GM19455 (cell line): Measurements from ENCODE around the gene DENND1A.

Source experiments
- ATAC-seq: cut with Tn5 transposase; IDR thresholded peaks from one replicate; pipeline ENCODE4 v1.9.1; 2021; ENCODE audit not compliant: unreplicated experiment

Gene DENND1A

DNA sequence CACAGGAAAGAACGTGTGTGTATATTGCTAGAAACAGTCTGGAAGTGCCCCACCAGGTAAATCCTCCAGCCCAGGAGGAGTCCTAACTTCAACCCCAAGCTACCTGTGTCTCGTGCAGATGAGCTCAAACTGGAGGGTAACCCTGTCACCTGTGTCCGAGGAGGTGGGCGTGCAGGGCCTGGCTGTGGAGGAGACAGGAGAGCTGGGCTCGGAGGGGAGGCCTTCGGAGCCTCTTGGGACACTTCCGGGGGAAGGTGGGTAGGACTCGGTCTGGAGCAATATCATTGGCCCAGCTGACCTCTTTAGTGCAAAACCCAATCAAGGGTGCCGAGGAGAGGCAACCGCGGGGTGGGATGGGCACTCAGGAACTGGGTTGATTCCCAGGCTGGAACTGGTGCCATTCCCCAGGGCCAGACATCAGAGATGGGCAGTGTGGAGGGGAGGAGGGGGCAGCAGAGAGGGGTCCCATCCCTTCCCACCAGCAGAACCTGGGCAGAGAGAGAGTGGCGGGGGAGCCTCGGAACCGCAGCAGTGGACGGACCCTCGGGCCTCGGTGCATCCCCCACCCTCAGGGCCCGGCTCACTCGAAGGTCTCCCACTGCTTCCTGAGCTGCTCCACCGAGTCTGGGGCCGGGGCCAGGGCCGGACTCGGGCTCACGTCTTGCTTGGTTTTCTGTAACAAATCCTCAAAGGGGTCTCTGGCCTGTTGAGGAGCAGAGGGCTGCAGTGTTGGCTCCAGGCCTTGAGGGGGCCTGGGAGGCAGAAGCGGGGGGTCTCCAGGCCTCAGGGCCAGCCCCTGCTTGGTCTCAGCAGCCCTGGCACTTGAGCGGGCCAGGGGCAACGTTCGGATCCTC lies 548.8 kb downstream of the DENND1A start:
- ATAC-seq = no peak

DNA sequence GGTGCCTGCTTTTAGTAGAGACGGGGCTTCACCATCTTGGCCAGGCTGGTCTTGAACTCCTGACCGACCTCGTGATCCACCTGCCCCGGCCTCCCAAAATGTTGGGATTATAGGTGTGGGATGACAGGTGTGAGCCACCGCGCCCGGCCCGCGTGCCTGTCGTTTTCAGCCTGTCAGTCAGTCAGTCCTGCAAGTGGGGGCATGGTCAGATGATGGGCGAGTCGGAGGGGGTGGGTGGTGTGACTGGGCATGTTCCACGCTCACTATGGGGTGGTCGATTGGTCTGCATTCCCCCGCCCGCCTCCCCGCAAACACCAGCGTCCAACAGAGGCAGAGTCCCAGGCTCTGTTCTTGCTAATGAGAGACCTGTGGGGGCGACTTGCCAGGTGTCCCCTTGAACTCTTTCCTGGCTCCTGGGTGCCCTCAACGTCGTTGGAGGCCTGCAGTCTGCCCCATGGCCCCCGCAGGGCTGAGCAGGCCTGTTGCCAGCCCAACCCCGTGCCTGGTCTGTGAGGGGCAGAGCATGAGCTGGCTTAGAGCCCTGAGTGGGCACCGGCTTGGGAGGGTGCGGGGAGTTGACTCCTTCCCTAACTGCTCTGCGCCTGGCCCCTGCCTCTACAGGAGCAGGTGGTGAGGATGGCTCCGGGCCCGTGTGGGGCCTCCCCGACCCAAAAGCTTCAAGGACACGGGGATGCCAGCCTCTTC lies 550.8 kb downstream of the DENND1A start:
- ATAC-seq = no peak

DNA sequence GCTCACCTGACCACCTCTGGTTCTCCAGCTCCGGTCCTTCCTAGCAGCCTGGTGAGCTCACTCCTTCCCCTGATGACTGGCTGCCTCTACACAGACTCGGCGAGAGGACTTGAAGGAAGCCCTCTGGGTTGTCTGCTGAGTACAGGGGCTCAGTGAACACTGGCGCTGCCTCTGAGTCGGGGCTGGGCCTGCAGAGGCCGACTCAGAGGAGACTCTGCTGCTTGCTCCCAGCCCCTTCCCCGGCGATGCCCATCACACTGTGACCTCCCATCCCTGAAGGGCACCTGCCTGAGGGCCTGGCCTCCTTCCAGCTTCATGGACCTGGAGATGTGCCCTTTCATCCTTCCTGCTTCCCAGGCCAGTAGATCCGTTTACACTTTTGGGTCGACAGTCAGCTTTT lies 551.9 kb downstream of the DENND1A start:
- no peak for ATAC-seq

DNA sequence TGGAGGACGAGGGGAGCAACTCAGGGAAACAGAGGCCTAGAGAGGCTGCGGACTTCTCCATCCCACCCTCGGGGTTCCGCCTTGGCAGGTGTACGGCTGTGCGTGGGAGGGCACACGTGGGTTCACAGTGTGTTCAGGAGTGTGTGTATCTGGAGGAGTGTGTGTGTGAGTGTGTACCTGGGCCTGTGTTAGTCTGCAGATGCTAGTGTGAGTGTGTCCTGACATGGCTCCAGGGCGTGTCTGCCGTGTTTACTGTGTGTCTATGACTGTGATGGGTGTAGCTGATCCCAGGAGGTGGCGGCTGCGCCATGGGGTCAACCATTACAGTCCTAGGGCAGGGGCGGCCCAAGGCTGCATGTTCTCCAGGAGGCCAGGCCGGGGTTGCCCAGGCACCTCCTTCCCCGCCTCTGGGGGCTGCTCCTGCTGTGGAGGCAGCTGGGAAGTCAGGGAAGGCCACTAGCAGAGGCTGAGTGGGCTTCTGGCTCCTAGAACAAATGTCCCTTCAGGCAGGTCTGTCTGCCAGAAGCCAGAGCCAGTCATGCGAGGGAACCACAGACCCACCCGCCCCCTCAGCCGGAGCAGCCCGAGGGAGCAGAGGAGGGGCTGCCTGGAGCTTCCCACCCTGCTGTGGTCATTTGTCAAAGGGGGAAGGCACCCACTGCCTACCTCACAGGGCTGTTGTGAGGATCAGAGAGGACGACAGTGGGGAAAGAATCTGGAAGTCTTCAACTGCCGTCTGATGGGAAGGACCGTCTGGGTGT lies 552.5 kb downstream of the DENND1A start:
- ATAC-seq = no peak

DNA sequence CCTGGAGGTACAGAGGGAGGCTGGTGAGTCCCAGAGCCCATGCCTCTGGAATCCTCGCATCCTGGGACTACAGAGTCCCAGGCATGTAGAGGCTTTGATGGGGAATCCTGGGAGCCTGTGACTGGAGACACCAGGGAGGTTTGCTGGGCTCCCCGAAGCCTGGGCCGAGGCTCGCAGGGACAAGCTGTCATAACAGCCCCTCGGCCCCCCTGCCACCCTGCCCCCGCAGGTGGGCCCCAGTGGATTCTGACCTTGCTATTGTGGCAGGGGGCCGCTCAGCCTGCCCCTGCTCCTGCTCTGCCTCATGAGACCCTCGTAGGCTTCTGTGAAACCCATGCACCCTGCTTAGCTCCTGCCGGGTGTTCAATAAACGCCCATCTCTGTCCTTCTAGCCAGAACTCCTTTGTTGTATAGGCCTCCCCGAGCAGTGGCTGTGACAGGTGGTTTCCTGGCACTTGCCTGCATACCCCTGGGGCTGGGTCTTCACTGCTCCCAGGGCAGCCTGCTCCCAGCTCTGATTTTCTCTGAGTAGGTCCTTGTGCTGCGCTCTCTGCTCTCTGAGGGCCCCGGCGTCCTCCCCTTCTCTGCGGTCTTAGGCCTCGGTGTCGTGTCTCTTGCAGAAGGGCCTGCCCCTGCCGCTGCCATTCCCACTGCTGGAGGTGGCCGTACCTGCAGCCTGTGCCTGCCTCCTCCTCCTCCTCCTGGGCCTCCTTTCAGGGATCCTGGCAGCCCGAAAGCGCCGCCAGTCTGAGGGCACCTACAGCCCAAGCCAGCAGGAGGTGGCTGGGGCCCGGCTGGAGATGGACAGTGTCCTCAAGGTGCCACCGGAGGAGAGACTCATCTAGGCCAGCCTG lies 553.5 kb downstream of the DENND1A start:
- ATAC-seq = no peak

DNA sequence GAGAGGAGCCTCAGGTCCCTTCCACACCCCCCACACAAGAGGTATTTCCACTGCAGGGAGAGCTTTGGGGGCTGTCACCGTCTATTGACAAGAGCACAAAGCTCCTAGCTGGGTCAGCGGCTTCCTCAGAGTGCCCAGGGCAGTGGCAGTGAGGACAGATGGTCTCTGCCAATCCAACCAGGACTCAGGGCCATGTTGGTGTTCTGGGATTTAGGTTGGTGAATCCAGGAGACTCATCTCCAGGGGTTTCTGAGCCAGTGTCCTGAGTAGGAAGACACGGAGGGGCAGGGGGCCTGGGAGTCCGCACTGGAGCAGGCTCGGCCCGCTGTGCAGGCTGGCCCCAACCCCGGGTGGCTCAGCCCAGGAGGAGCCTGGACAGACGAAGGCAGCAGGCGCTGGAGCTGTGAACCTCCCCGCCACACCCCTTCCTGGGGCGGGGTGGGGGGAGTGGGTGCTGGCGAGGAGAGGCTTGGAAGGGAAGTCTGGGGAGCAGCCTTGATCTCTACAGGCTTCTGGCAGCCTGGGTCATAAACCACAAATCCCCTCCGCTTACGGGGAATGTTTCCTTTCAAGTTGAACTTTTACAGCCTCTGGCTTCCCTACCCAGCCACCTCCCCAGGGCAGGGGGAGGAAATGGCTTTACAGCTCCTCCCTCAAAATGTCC lies 554.3 kb downstream of the DENND1A start:
- ATAC-seq = no peak

DNA sequence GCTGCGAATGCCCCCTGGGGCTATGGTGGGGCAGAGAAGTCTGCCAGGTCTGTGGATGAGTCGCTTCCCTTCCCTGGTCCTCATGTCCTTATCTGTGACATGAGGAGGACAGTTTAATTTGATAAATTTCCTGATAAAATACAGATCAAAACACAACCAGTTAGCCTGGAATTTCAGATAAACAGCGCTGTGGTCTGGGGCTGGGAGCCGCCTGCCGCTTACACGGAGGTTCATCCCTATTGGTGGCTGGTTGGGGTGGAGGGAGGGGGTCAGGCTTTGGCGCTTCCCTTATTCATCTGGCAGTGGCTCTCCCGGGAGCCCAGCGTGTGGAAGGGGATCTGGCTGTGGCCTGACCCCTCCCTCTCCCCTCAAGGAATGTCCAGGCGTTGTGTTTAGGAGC lies 556.0 kb downstream of the DENND1A start:
- ATAC-seq = no peak

DNA sequence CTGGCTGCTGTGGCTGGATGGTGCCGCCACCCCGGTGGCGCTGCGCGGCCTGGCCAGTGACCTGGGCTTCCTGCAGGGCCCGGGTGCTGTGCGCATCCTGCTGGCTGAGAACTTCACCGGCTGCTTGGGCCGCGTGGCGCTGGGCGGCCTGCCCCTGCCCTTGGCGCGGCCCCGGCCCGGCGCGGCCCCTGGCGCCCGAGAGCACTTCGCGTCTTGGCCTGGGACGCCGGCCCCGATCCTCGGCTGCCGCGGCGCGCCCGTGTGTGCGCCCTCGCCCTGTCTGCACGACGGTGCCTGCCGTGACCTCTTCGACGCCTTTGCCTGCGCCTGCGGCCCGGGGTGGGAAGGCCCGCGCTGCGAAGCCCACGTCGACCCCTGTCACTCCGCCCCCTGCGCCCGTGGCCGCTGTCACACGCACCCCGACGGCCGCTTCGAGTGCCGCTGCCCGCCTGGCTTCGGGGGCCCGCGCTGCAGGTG lies 556.4 kb downstream of the DENND1A start:
- no peak for ATAC-seq

DNA sequence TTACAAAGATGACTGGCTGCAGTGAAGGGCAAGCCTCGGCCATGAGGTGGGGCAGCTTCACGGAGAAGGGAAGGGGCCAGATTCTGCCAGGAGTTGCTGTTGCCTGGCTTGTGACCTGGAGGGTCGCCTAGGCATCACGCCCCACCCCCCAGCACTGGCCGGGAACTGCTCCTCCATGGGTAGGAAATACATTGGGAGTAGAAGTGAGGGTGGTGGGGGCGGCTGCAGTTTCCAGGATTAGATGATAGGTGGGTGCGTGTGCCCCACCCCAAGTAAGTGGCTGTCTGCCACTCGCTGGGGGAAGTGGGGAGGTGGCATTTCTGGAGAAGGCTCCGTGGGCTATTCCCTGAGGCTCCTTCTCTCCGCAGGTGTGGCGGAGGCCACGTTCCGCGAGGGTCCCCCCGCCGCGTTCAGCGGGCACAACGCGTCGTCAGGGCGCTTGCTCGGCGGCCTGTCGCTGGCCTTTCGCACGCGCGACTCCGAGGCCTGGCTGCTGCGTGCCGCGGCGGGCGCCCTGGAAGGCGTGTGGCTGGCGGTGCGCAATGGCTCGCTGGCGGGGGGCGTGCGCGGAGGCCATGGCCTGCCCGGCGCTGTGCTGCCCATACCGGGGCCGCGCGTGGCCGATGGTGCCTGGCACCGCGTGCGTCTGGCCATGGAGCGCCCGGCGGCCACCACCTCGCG lies 557.0 kb downstream of the DENND1A start:
- ATAC-seq = no peak

DNA sequence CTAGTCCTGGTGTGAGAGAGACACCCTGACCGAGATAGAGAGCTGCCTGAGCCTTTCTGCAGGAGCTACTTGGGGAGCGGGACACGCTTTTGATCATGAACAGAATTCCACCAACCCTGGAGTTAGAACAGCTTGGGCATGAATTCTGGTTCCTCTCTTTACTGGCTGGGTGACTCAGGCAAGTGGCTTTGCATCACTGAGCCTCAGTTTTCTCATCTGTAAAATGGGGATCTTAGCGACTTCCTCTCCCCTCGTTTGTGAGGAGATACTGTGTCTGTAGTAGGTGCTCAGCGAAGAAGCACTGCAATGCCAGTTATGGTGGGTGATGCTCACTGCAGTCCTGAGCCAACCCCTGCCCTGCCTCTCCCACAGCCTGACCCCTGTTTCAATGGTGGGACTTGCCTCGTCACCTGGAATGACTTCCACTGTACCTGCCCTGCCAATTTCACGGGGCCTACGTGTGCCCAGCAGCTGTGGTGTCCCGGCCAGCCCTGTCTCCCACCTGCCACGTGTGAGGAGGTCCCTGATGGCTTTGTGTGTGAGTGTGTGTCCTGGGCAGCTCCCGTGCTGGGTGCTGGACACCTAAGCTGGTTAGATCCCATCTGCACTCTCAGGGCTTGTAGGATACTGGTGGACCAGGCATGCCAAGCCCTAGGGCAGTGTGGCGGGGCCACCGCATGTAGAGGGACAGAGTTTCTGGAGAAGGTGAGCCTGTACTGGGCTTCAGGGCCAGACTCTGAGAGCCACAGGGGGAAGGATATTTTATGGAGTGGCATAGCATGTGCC lies 557.9 kb downstream of the DENND1A start:
- no peak for ATAC-seq

DNA sequence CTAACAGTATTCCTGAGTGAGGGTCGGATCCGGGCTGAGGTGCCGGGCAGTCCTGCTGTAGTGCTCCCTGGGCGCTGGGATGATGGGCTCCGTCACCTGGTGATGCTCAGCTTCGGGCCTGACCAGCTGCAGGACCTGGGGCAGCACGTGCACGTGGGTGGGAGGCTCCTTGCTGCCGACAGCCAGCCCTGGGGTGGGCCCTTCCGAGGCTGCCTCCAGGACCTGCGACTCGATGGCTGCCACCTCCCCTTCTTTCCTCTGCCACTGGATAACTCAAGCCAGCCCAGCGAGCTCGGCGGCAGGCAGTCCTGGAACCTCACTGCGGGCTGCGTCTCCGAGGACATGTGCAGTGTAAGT lies 558.7 kb downstream of the DENND1A start:
- no peak for ATAC-seq

DNA sequence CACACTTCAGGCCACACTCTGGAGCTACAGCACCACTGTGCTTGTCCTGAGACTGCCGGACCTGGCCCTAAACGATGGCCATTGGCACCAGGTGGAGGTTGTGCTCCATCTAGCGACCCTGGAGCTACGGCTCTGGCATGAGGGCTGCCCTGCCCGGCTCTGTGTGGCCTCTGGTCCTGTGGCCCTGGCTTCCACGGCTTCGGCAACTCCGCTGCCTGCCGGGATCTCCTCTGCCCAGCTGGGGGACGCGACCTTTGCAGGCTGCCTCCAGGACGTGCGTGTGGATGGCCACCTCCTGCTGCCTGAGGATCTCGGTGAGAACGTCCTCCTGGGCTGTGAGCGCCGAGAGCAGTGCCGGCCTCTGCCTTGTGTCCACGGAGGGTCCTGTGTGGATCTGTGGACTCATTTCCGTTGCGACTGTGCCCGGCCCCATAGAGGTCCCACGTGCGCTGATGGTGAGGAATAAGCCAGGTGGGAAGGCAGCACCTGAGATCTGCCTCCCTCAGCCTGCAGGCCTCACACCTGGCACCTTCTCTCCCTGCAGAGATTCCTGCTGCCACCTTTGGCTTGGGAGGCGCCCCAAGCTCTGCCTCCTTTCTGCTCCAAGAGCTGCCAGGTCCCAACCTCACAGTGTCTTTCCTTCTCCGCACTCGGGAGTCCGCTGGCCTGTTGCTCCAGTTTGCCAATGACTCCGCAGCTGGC lies 559.2 kb downstream of the DENND1A start:
- no peak for ATAC-seq

DNA sequence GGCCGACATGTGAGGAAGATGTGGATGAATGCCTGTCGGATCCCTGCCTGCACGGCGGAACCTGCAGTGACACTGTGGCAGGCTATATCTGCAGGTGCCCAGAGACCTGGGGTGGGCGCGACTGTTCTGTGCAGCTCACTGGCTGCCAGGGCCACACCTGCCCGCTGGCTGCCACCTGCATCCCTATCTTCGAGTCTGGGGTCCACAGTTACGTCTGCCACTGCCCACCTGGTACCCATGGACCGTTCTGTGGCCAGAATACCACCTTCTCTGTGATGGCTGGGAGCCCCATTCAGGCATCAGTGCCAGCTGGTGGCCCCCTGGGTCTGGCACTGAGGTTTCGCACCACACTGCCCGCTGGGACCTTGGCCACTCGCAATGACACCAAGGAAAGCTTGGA lies 559.8 kb downstream of the DENND1A start:
- no peak for ATAC-seq

DNA sequence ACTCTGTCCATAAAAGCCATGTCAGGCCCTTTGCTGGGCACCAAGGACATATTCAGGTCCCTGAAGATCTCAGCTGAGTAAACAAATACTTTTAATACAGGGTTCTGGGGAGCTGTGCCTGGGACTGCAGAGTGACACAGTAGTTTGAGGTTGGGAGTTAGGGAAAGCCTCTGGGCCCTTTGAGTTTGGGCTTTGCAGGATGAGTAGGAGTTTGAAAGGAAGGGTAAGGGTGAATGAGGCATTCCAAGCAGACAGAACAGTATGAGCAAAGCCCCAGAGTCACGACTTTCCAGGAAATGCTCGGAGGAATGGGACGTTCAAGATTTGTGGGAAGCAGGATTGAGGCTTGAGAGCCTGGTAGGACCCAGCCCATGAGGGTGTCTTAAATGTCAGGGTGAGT lies 560.6 kb downstream of the DENND1A start:
- no peak for ATAC-seq

DNA sequence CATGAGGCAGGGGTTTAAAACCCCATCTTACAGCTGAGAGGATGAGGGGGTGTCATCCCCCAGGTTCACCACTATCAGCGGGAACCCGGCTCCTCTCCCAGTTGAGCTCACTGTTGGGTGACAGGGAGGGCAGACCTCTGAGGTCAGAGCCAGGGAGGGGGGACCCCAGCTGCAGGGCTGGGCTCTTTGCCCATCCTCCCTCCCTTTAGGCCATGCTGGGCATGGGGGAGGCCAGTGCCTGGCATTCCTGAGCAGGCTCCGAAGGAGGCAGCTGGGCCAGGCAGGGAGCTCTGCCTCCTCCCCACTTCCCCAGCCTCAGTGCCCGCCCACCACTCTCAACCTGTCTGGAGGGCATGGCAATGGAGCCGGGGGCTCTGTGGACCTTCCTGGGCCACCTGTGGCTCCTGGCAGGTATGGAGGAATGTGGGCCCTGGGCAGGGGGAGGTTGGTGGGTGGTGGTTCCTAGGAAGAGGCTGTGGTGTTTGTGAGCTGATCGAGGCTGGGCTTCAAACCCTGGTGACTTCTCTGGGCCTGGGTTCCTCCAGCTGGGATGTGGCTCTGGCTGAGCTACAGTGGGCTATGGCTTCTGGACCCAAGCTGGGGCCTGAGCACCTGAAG lies 561.3 kb downstream of the DENND1A start:
- ATAC-seq = no peak

DNA sequence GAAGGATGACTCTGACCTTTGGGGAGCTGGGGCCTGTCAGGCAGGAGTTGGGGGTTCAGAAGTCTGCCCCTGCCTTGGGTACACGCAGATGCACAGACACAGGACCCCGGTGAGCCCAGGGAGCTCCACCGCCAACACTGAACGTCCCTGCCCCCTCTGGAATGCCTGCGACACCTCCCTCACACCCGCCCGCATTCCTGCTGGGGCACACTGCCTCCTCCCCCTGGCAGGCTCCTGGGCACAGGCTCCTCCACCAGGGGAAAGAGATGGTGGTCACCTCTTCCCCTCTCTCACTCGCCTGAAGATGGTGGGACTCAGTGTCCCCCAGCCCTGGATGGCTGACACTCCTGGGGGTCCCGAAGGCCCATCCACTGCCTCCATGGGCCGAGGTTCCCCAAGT lies 561.9 kb downstream of the DENND1A start:
- ATAC-seq = no peak

DNA sequence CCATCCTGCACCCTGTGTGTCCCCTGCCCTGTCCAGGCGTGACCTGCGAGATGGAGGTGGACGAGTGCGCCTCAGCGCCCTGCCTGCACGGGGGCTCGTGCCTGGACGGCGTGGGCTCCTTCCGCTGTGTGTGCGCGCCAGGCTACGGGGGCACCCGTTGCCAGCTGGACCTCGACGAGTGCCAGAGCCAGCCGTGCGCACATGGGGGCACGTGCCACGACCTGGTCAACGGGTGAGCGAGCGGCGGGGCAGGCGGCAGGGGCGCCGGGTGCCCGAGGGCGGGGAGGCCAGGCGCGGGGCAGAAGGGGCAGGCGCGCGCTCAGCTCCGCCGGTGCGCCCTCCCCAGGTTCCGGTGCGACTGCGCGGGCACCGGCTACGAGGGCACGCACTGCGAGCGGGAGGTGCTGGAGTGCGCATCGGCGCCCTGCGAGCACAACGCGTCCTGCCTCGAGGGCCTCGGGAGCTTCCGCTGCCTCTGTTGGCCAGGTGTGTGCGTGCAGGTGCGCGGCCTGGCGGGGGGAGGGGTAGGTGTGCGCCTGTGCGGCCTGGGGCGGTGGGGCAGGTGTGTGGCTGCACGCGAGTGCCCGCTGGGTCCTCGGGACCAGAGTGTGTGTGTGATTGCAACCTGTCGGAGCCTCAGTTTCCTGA lies 563.9 kb downstream of the DENND1A start:
- no peak for ATAC-seq
